ENCODE results near the gene SYNJ2. TPM values are rescaled to one million over a fixed set of nuclear protein-coding genes. Genes with fewer than 3 reads are reported as not detected.
"Not testable (repeated sequence)": the region's sequence is repeated elsewhere in the genome, so short reads cannot be mapped to it uniquely, and the experiment has no call there.

The SYNJ2 gene, protein sequence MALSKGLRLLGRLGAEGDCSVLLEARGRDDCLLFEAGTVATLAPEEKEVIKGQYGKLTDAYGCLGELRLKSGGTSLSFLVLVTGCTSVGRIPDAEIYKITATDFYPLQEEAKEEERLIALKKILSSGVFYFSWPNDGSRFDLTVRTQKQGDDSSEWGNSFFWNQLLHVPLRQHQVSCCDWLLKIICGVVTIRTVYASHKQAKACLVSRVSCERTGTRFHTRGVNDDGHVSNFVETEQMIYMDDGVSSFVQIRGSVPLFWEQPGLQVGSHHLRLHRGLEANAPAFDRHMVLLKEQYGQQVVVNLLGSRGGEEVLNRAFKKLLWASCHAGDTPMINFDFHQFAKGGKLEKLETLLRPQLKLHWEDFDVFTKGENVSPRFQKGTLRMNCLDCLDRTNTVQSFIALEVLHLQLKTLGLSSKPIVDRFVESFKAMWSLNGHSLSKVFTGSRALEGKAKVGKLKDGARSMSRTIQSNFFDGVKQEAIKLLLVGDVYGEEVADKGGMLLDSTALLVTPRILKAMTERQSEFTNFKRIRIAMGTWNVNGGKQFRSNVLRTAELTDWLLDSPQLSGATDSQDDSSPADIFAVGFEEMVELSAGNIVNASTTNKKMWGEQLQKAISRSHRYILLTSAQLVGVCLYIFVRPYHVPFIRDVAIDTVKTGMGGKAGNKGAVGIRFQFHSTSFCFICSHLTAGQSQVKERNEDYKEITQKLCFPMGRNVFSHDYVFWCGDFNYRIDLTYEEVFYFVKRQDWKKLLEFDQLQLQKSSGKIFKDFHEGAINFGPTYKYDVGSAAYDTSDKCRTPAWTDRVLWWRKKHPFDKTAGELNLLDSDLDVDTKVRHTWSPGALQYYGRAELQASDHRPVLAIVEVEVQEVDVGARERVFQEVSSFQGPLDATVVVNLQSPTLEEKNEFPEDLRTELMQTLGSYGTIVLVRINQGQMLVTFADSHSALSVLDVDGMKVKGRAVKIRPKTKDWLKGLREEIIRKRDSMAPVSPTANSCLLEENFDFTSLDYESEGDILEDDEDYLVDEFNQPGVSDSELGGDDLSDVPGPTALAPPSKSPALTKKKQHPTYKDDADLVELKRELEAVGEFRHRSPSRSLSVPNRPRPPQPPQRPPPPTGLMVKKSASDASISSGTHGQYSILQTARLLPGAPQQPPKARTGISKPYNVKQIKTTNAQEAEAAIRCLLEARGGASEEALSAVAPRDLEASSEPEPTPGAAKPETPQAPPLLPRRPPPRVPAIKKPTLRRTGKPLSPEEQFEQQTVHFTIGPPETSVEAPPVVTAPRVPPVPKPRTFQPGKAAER (N-terminal part only)
- polyA plus RNA-seq (ENCODE audit: insufficient read length in 3 of 3): 10 to 100 TPM; 10.3 to 12.9 (median 11.3) TPM
- long read RNA-seq, donor 1, partial matches to known transcripts: 0 of 1 reads
- long read RNA-seq, donor 1, other reads (novel, unspliced or antisense): 0 of 1 reads
- long read RNA-seq, donor 2: 0 reads
- long read RNA-seq, donor 3: 0 reads
- long read RNA-seq, donor 4: 0 reads
- long read RNA-seq, donor 5, partial matches to known transcripts: 0 of 1 reads
- long read RNA-seq, donor 5, other reads (novel, unspliced or antisense): 0 of 1 reads
- long read RNA-seq, donor 6, partial matches to known transcripts: 0 of 1 reads
- long read RNA-seq, donor 6, other reads (novel, unspliced or antisense): 0 of 1 reads
- long read RNA-seq, donor 7: 0 reads
- long read RNA-seq, donor 8, partial matches to known transcripts: 0 of 2 reads
- long read RNA-seq, donor 8, other reads (novel, unspliced or antisense): 0 of 2 reads
- long read RNA-seq, donor 9, partial matches to known transcripts: 8 of 9 reads
- long read RNA-seq, donor 9, other reads (novel, unspliced or antisense): 0 of 9 reads
- long read RNA-seq, donor 10: 0 reads
- long read RNA-seq, donor 11: 0 reads
- long read RNA-seq, donor 12: 0 reads
- long read RNA-seq, donor 13: 0 reads
- long read RNA-seq, donor 14, partial matches to known transcripts: 0 of 1 reads
- long read RNA-seq, donor 14, other reads (novel, unspliced or antisense): 0 of 1 reads
- long read RNA-seq, donor 15, full-length matches to known transcripts: 1 of 1 reads
- long read RNA-seq, donor 15, partial matches to known transcripts: 0 of 1 reads
- long read RNA-seq, donor 15, other reads (novel, unspliced or antisense): 0 of 1 reads
- long read RNA-seq, donor 16, full-length matches to known transcripts: 1 of 1 reads
- long read RNA-seq, donor 16, partial matches to known transcripts: 0 of 1 reads
- long read RNA-seq, donor 16, other reads (novel, unspliced or antisense): 0 of 1 reads

DNA sequence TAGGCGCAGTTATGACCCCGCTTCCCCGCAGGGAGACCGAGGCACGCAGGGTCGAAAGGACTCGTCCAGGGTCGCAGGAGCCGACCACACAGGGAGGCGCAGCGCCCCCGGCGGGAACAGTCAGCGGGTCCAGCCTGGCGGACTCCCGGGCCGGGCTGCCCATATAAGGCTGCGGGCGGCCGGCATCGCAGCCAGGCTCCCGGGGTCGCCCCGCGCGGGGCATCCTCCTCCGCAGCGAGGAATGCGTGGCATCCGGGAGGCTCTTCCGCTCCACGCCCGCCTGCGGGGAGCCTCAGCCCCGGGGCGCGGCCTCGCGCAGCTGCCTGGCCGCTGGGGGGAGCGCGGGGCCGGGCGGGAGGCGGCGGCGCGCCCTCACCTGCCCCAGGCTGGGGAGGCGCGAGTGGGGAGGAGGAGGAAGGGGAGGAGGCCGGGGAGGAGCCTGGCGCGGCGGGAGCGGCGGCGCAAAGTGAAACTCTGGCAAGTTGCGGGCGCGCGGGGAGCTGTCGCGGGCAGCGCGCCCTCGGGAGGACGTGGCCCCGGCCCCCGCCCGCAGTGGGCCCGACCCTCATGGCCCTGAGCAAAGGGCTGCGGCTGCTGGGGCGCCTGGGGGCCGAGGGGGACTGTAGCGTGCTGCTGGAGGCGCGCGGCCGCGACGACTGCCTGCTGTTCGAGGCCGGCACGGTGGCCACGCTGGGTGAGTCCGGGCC, at the start of gene SYNJ2:
Gene SYNJ2, plus strand, starts transcription at position 469 of the 707 bp plus-strand sequence. Its CDS starts 99 bp downstream, at position 568.
- DNase-seq: peak; percentile 79

DNA sequence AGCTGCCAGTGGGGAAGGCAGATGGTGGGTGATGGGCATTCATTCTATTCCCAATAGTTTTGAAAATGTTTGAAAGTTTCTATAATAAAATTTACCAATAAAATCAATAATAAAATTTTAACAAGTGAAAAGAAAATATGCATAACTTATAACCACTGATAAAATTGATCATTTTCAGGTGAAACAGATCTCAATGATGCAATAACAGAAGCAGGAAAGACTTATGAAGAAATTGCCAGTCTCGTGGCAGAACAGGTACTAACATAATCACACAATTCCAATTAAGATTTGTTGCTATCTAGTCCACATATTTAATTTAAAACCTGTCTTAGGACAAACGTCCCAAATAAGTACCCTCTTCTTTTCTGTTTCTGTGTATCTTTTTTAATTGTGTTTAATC, 45.9 kb upstream of the SYNJ2 start:
- no peak for DNase-seq

DNA sequence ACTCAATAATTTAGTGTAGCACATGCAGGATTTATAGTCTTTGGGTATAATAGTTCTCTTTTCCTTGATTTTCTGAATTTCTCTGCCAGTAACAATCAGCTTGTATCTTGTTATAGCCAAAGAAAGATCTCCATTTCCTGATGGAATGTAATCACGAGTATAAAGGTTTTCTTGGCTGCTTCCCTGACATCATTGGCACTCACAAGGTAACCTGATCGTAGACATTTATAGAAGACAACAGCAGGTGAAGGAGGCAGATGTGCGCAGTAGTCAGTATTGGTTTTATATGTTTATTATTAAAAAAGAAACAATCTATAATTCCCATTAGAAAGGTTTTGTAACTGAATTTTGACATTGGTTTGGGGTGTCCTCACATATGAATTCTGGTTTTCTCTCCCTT, 44.3 kb upstream of the SYNJ2 start:
- no peak for DNase-seq

DNA sequence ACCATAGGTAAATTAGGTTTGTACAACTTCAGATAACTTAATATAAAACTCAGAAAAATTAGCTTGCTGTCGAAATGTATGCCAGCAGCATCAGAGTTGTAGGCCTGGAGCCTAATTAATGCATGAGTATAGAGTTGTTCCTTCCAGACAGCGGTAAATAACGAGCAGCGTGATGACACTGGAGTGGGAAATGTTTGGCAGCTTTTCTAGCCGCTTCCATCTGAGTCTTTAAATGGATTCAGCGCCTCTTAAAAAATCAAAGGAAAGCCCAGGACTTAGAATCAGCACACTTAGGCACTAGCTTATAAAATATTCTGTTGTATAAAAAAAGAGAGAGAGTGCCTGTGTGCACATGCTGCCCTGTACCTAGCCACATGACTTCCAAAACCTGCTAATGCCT, 43.7 kb upstream of the SYNJ2 start:
- DNase-seq: no peak

DNA sequence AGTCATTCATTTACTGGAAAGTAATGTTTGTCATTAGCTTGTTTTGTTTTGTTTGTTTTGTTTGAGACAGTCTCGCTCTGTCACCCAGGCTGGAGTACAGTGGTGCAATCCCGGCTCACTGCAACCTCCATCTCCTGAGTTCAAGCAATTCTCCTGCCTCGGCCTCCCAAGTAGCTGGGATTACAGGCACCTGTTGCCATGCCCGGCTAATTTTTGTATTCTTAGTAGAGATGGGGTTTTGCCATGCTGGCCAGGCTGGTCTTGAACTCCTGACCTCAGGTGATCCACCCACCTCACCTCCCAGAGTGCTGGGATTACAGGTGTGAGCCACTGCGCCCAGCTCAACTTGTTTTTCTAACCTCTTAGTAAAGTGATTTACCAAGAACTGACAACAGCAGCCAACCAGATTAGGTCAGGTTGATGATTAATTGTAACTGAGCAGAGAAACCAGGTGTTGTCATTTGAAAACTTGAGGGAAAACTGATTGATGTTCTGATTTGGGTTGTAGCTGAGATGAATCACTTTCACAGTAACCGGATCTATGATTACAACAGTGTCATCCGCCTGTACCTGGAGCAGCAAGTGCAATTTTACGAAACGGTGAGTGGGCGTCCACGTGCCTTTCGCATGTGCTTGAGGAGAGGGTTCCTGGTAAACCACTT, 41.2 kb upstream of the SYNJ2 start:
- DNase-seq: not testable (repeated sequence)

DNA sequence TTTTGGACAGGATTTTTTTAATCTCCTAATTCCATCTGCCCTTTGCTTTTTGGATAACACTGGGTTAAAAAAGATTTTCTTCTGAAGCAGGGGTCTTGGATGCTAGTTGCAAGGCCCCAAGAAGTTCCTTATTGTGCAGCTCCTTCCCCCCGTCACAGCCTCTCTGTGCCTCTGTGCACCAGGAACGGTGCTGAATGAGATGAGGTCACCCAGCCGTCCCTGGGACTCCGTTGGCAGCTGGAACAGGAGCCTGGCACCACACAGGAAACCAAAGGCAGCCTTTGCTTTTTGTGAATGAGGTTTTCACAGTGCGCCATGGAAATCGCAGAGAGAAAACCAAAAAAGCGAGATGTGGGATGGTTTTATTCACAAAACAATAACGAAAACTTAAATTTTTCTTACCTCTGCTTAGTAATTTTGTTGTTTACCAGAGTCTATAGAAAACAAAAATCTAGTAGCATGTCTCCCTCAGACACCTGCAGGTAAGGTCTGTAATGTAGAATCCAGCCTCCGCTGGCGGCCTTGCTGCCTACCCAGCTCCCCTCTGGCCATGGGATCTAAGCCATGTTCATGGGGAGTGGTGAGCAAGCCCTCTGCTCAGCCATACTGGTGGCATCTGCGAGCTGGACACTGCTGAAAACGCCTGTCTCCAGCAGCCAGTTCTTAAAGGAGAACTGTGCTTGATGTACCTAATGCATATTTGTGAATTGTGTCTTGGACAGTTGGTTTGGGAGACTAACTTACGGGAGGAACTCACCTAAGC, 40.4 kb upstream of the SYNJ2 start:
- no peak for DNase-seq

DNA sequence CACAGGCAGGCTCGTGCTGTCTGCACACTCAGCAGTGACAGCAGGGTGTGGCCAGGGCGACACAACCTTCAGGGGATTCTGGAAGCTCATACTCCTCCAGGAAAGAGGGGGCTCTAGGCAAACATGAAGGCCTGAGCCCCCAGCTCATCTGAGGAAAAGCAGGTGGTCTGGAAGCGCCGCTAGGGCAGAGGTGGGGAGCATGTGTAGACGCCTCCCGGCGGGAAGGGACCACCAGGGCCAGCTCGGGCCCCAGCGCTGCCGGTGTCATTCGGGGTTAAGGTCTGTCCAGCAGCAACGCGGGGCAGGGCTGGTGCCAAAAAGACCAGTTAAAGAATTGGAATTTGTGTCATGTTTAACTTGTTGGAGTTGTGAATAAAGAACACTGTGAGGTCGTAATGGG, 39.3 kb upstream of the SYNJ2 start:
- DNase-seq: no peak

DNA sequence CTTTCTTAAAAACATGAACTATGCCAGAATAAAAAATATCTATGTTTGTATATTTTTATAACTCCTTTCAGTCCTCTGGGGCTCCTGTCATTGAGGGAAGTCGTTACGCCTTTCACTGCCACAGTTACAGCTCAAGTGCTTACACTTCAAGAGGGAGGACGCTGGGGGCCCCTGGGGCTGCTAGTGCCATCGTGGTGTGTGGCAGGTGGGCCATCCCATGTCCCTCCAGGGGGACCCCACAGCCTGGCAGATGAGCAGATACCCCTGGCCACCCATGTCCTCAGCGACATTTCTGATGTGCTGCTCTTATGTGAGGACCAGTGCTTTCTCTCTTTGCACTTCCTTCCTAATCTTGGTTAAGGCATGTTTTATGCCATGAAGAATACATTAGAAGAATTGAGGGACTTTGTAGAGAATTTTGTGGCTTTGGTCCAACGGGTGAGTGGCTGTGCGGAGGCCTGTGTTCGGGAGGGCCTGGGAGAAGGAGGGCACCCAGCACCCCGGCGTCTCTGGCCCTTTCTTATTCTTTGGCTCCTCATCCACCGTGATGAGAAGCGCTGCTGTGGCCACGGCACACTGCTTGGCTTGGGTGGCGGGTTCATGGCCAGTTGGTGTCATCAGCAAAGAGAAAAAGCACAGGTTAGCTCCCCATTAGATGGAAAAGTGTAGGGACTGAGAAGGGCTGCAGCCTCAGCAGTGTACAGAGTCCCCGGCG, 38.3 kb upstream of the SYNJ2 start:
- DNase-seq: no peak

DNA sequence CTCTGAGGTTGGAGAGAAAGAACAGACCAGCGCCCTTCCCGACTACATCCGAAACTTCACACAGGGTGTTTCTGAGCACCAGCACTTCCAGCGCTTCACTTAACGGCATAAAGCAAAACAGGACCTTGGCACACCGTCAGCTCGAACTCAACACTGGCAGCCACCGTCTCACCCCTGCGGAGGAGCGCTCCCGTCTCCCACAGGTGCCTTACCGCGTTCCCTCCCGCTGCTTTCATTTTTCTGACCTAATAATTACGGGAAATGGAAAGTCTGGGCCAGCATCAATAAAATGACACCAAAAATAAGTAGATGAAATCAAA, 37.7 kb upstream of the SYNJ2 start:
- DNase-seq: no peak

DNA sequence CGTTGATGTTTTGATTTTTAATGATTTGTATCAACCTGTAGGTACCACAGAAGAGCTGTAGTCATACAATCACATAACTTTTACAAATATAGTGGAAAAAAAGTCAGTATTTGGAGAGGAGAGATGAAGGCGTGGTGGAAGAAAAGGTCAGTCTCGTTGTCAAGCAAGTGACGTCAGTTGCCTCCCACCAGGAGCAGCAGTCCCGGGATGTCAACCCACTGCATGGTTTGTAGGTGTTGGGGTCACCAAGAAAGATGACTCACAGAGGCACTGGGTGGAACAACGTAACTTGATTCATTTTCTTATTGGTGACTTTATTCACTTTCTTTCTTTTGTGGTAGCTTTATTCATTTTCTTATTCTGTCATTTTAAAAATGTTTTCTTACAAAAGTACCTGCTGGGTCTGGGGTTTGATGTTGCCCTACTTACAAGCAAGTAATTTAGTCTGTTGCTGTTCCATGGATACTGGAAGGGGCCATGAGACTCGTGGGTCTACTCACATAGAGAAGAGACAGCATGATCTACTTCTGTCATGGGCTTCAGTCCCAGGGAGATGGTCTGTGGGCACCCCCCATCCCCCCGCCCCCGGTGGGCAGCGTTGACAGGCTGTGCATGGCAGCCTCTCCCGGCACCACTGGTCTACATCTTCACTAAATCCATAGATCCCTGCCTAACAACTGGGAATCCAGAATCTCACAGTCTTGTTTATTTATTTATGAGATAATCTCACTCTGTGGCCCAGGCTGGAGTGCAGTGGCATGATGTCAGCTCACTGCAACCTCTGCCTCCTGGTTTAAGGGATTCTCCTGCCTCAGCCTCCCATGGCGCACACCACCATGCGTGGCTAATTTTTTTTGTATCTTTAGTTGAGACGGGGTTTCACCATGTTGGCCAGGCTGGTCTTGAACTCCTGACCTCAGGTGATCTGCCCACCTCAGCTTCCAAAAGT, 36.4 kb upstream of the SYNJ2 start:
- DNase-seq: no peak

DNA sequence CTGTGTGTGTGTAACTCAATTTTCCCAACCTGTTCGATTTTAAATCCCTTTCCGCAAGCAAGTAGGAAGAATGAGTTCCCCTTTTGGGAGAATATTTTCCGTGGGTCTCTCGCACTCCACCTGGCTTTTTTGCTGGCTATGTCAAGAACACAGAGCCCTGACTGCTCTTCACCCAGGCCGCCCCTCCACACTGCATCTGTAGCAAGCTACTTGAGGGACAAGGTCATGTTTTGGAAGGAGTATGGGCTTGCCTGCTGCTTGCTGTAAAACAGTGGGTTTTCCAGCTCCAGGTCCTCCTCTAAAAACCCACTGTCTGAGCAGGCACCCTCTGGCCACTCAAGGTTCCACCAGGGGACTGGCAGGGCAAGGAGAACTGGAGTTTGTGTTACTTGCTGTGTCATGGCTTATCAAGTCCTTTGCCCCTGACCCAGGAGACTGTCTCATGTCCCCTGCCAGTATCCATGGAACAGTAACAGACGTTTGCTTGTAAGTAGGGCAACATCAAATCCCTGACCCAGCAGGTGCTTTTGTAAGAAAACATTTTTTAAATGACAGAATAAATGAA, 35.5 kb upstream of the SYNJ2 start:
- no peak for DNase-seq

DNA sequence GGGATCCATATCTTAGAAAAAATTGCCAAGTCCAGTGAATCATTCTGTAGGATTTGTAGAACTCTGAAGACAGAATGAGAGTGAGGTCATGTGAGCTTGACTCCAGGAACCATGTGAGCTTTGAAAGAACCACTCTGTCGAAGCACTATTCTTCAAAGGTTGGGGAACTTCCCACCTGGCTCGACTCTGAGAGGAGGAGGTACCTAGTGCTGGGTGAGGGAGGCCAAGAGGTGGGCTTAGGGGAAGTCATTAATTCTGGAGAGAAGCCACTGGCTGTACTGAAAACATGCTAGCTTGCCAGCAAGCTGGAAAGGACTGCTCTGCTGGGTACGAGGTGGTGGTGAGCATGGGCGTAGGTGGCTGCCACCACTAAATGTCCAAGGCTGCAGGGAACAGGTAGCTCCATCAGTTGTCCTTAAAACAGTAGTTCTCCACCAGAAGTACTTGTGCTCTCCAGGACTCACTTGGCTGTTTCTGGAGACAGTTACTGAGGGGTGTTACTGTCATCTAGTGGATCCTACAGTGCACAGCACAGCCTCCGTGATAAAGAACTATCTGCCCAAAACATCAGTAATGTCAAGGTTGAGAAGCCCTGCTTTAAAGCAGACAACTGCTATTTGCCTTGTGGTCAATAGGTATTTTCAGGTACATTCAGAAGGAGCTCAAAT, 34.7 kb upstream of the SYNJ2 start:
- DNase-seq: no peak

DNA sequence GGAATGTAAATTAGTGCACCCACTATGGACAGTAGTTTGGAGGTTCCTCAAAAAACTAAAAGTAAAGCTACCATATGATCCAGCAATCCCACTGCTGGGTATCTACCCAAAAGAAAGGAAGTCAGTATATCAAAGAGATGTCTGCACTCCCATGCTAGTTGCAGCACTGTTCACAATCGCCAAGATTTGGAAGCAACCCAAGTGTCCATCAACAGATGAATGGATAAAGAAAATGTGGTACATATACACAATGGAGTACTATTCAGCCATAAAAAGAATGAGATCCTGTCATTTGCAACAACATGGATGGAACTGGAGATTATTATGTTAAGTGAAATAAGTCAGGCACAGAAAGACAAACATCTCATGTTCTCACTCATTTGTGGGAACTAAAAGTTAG, 30.8 kb upstream of the SYNJ2 start:
- DNase-seq: not testable (repeated sequence)

DNA sequence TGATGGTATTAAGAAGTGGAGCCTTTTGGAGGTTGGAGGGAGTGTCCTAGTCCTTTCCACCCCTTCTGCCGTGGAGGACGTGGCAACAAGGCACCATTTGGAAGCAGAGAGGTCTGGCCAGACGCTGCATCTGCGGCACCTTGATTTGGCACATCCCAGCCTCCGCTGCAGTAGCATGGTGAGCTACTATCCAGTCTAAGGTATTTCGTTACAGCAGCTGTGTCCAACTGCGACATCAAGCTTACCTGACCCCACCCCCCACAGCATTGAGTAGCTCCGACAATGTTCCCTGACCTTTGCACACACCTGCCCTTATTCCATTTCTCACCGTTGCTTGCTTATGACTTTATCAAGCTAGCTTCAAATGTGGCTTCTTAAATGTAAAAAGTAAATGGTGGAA, 29.8 kb upstream of the SYNJ2 start:
- no peak for DNase-seq

DNA sequence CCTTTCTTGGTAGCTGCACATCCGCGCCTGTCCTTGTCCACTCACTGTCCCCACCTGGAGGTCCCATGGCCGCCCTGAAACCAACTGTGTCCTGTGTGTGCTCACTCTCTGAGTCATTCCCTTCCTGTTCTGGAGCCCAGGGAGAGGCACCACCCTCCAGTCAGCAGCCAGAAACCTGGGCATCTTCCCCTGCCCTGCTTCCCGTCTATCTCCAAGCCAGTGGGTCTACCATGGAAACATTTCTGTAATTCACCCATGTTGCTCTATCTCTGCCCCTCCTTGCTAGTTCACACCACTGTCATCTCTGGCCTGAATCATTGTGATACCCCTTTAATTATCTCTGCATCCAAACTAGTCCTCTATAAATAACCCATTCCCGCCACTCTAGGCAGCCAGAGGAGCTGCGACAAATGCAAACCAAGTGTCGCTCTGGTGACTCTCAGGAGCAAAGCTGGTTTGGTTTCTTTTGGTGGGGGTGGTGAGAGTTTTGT, 28.8 kb upstream of the SYNJ2 start:
- DNase-seq: no peak
